ENCODE measurements around the gene MAPK7.

MAPK7 gene

GRCh38 chr17:19381361-19381740 is 3.1 kb downstream of the MAPK7 start:
- no peak for DNase-seq (ENCODE audit: low spot score)

- DNase-seq (ENCODE audit: low spot score), result no peak
Observed at GRCh38 chr17:19381741-19382444, 3.6 kb downstream of the MAPK7 start.

GRCh38 chr17:19382531-19383444 is 4.5 kb downstream of the MAPK7 start:
- DNase-seq (ENCODE audit: low spot score), result no peak

GRCh38 chr17:19383681-19384470 is 5.6 kb downstream of the MAPK7 start:
- DNase-seq (ENCODE audit: low spot score), result no peak

GRCh38 chr17:19384723-19385391 is 6.6 kb downstream of the MAPK7 start:
- DNase-seq (ENCODE audit: low spot score), result no peak

GRCh38 chr17:19385521-19385983 is 7.3 kb downstream of the MAPK7 start:
- no peak for DNase-seq (ENCODE audit: low spot score)

GRCh38 chr17:19386051-19386929 is 8.0 kb downstream of the MAPK7 start:
- DNase-seq (ENCODE audit: low spot score), result no peak

- no peak for DNase-seq (ENCODE audit: low spot score)
Observed at GRCh38 chr17:19386974-19387920, 8.9 kb downstream of the MAPK7 start, which contains the start of gene MFAP4. MFAP4 (minus strand) TSS chr17:19387190; CDS start chr17:19387155, 35 bp downstream.

- DNase-seq (ENCODE audit: low spot score), result no peak
Observed at GRCh38 chr17:19387921-19388521, 9.7 kb downstream of the MAPK7 start.

GRCh38 chr17:19388791-19389785 is 10.8 kb downstream of the MAPK7 start:
- DNase-seq (ENCODE audit: low spot score), result no peak

GRCh38 chr17:19390951-19391350 is 12.7 kb downstream of the MAPK7 start:
- no peak for DNase-seq (ENCODE audit: low spot score)

GRCh38 chr17:19391432-19391831 is 13.1 kb downstream of the MAPK7 start:
- no peak for DNase-seq (ENCODE audit: low spot score)

GRCh38 chr17:19392303-19392702 is 14.0 kb downstream of the MAPK7 start:
- no peak for DNase-seq (ENCODE audit: low spot score)

- no peak for DNase-seq (ENCODE audit: low spot score)
Observed at GRCh38 chr17:19397556-19398041, 19.3 kb downstream of the MAPK7 start.

GRCh38 chr17:19398301-19399181 is 20.2 kb downstream of the MAPK7 start:
- DNase-seq (ENCODE audit: low spot score), result no peak

GRCh38 chr17:19399750-19400450 is 21.6 kb downstream of the MAPK7 start:
- DNase-seq (ENCODE audit: low spot score), result no peak

Measured in HuH-7.5 (cell line).